ENCODE results near the gene MXRA7.

MXRA7 gene

DNA sequence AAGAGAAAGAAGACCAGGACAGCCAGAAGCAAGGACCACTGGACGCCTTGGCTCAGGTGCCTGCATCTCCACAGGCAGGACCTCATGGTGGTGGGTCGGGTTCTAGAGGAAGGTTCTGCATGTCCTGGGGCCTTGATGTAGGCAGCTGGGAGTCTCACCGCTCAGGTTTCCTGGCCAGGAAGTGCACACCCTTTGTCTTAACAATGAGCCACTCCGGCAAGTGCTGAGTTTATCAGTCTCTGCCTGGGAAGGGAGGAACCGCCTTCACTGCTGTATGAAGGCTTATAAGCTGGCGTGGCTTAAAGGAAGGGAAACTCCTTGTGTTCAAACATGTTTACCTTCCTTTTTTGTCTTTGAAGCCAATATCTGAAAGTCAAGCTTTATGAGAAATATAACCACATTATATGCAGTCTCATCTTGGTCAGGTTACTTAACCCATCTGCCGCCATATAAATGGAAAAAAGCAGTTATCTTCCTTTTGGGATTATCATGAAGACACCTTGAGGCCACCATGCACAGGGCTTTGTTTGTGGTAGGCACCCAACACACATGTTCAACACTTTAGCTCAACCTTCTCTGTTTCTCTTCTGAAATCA is 67.1 kb downstream of the MXRA7 start, which contains the start of gene ST6GALNAC1:
TSS of gene ST6GALNAC1 (minus strand) at position 205 of the 596 bp plus-strand sequence. CDS start at position 86, 119 bp downstream.
- CTCF ChIA-PET, result interaction anchor here (0.6 to 1.4 kb wide), 3 partner anchors 20 to 185 kb away, joined by 3 to 6 read pairs (median 4); no protein-coding TSS in a partner anchor
- Histone ChIP-seq H3K4me3 (ENCODE audit: low read depth, low read length) (no peak within 1 kb of the TSS), H3K27ac (ENCODE audit: extremely low read depth, low read depth, low read length) (no peak within 1 kb of the TSS), H3K36me3 (ENCODE audit: control insufficient read depth in 2 of 2, insufficient read depth in 1 of 2, low read length in 2 of 2) (no peaks in the 10 kb centered on the region), H3K9me3 (ENCODE audit: control insufficient read depth, insufficient read depth, low read depth, low read length) (no peaks in the 10 kb centered on the region), H3K4me1 (ENCODE audit: control insufficient read depth, insufficient read depth, low read length) (peaks cover 16% of the 10 kb centered on the region)
- POLR2A ChIA-PET, result interaction anchor here (0.9 to 1.2 kb wide), 2 partner anchors 77 to 86 kb away, joined by 3 to 6 read pairs; no protein-coding TSS in a partner anchor
- TF ChIP-seq, protein P1, sequence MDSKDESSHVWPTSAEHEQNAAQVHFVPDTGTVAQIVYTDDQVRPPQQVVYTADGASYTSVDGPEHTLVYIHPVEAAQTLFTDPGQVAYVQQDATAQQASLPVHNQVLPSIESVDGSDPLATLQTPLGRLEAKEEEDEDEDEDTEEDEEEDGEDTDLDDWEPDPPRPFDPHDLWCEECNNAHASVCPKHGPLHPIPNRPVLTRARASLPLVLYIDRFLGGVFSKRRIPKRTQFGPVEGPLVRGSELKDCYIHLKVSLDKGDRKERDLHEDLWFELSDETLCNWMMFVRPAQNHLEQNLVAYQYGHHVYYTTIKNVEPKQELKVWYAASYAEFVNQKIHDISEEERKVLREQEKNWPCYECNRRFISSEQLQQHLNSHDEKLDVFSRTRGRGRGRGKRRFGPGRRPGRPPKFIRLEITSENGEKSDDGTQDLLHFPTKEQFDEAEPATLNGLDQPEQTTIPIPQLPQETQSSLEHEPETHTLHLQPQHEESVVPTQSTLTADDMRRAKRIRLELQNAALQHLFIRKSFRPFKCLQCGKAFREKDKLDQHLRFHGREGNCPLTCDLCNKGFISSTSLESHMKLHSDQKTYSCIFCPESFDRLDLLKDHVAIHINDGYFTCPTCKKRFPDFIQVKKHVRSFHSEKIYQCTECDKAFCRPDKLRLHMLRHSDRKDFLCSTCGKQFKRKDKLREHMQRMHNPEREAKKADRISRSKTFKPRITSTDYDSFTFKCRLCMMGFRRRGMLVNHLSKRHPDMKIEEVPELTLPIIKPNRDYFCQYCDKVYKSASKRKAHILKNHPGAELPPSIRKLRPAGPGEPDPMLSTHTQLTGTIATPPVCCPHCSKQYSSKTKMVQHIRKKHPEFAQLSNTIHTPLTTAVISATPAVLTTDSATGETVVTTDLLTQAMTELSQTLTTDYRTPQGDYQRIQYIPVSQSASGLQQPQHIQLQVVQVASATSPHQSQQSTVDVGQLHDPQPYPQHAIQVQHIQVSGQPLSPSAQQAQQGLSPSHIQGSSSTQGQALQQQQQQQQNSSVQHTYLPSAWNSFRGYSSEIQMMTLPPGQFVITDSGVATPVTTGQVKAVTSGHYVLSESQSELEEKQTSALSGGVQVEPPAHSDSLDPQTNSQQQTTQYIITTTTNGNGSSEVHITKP (tag by site-specific recombination; IDR thresholded peaks at IDR 0.05), result peak; percentile 57
- peak; percentile 57; the same call in 1 of the 2 replicates for TF ChIP-seq KLF1 (tag by site-specific recombination; IDR thresholded peaks at IDR 0.05)
- no peak for TF ChIP-seq TCF7L2 (IDR thresholded peaks at IDR 0.05; ENCODE audit: borderline replicate concordance, low read depth, low read length)

DNA sequence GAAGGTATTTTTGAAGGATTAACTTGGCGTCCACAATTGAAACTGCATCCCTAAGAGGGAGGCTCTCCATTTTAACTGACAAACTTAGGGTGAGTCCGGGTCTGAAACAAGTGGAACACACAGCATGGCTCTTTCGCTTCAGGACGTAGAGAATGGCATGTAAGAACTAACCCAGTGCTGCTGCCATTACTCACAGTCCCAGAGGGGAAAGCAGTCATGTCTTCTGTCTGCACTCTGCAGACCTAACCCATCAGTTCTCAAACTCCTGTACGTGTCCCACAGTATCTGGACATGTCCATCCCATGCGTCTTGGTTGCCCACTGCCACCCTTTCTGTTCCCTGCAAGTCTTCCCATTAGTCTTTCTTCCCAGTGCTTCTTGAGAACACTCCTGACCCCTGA is 67.8 kb downstream of the MXRA7 start:
- POLR2A ChIA-PET, result no interaction called here
- peaks cover 16% of the 10 kb centered on the region for H3K4me1 ChIP-seq (ENCODE audit: control insufficient read depth, insufficient read depth, low read length)
- H3K27ac ChIP-seq (ENCODE audit: extremely low read depth, low read depth, low read length), result no peak overlapping the region
- CTCF ChIA-PET, result interaction anchor here (1.8 kb wide), 1 partner anchor 19 kb away, joined by 11 read pairs; no protein-coding TSS in a partner anchor
- H3K9me3 ChIP-seq (ENCODE audit: control insufficient read depth, insufficient read depth, low read depth, low read length), result no peaks in the 10 kb centered on the region
- TF ChIP-seq, protein P2, sequence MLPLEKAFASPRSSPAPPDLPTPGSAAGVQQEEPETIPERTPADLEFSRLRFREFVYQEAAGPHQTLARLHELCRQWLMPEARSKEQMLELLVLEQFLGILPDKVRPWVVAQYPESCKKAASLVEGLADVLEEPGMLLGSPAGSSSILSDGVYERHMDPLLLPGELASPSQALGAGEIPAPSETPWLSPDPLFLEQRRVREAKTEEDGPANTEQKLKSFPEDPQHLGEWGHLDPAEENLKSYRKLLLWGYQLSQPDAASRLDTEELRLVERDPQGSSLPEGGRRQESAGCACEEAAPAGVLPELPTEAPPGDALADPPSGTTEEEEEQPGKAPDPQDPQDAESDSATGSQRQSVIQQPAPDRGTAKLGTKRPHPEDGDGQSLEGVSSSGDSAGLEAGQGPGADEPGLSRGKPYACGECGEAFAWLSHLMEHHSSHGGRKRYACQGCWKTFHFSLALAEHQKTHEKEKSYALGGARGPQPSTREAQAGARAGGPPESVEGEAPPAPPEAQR (tag by site-specific recombination; IDR thresholded peaks at IDR 0.05), result no peak
- TF ChIP-seq ZNF175 (tag by site-specific recombination; IDR thresholded peaks at IDR 0.05) (no peak), ZIC2 (tag by site-specific recombination; IDR thresholded peaks at IDR 0.05) (no peak), TCF7L2 (IDR thresholded peaks at IDR 0.05; ENCODE audit: borderline replicate concordance, low read depth, low read length) (no peak), ZNF121 (tag by site-specific recombination; IDR thresholded peaks at IDR 0.05) (no peak), ZBTB1 (tag by site-specific recombination; IDR thresholded peaks at IDR 0.05) (no peak), ZNF585B (tag by site-specific recombination; IDR thresholded peaks at IDR 0.05) (no peak), ZNF239 (tag by site-specific recombination; IDR thresholded peaks at IDR 0.05) (no peak), ZNF658 (tag by site-specific recombination; IDR thresholded peaks at IDR 0.05) (no peak), YY1 (tag by site-specific recombination; IDR thresholded peaks at IDR 0.05) (no peak), ZNF426 (tag by site-specific recombination; IDR thresholded peaks at IDR 0.05) (no peak), ZNF416 (tag by site-specific recombination; IDR thresholded peaks at IDR 0.05) (no peak), ZNF37A (tag by site-specific recombination; IDR thresholded peaks at IDR 0.05) (no peak), ZNF354C (tag by site-specific recombination; IDR thresholded peaks at IDR 0.05; ENCODE audit: borderline replicate concordance, low read depth) (no peak), ZNF777 (tag by site-specific recombination; IDR thresholded peaks at IDR 0.05; ENCODE audit: borderline replicate concordance) (no peak)
- TF ChIP-seq, protein P3, sequence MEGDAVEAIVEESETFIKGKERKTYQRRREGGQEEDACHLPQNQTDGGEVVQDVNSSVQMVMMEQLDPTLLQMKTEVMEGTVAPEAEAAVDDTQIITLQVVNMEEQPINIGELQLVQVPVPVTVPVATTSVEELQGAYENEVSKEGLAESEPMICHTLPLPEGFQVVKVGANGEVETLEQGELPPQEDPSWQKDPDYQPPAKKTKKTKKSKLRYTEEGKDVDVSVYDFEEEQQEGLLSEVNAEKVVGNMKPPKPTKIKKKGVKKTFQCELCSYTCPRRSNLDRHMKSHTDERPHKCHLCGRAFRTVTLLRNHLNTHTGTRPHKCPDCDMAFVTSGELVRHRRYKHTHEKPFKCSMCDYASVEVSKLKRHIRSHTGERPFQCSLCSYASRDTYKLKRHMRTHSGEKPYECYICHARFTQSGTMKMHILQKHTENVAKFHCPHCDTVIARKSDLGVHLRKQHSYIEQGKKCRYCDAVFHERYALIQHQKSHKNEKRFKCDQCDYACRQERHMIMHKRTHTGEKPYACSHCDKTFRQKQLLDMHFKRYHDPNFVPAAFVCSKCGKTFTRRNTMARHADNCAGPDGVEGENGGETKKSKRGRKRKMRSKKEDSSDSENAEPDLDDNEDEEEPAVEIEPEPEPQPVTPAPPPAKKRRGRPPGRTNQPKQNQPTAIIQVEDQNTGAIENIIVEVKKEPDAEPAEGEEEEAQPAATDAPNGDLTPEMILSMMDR (tag by site-specific recombination; IDR thresholded peaks at IDR 0.05), result no peak
- no peak overlapping the region for H3K4me3 ChIP-seq (ENCODE audit: low read depth, low read length)
- no peaks in the 10 kb centered on the region for H3K36me3 ChIP-seq (ENCODE audit: control insufficient read depth in 2 of 2, insufficient read depth in 1 of 2, low read length in 2 of 2)

Measured in HEK293 (cell line).